Tibial artery (tissue), 4 donors: ENCODE results near the gene FCHSD1.

Experiments used
- DNase-seq, 2 donors: peaks; one replicate each; pipeline ENCODE4 v3.0.0-alpha.2; 2019
- H3K27ac ChIP-seq, 2 donors: fragments of 200-600 bp; sonication (generic) in 1 of 2; 1 replicate in 1 of 2; 2 replicates in 1 of 2; pipeline ENCODE4 v1.5.1; 2018 to 2019; ENCODE audit warnings: mild to moderate bottlenecking in 1 of 2
- H3K27me3 ChIP-seq, 2 donors: fragments of 200-600 bp; sonication (generic) in 1 of 2; one replicate each; pipeline versions ENCODE4 v1.5.1 to v1.6.0; 2016 to 2019
- H3K36me3 ChIP-seq, 3 donors: fragments of 200-600 bp; sonication (generic) in 2 of 3; one replicate each; pipeline ENCODE4 v1.5.1; 2016 to 2019; ENCODE audit warnings: mild to moderate bottlenecking in 2 of 3
- H3K4me1 ChIP-seq, 4 donors: fragments of 200-600 bp; sonication (generic) in 2 of 4; 1 replicate in 3 of 4; 2 replicates in 1 of 4; pipeline ENCODE4 v1.5.1; 2016 to 2019
- H3K4me3 ChIP-seq, 2 donors: fragments of 200-600 bp; sonication (generic) in 1 of 2; 1 replicate in 1 of 2; 2 replicates in 1 of 2; pipeline ENCODE4 v1.5.1; 2018 to 2019; ENCODE audit warnings: mild to moderate bottlenecking in 2 of 2
- H3K9me3 ChIP-seq, 3 donors: fragments of 200-600 bp; sonication (generic) in 1 of 3; one replicate each; pipeline ENCODE4 v1.5.1; 2016 to 2019
- intact Hi-C: fragments of 100-400 bp; cut with DNase I; formaldehyde crosslinking; loops from one replicate; pipeline ENCODE4 v1.15.0; 2023; ENCODE audit warnings: low total_unique reads
- TF ChIP-seq, protein P1 (sequence below), 2 experiments: fragments of 200-600 bp in 1 of 2; fragments of 450-650 bp in 1 of 2; IDR thresholded peaks; one replicate each; pipeline ENCODE4 v1.5.1; 2017 to 2019; ENCODE audit warnings: antibody characterized with exemption in 2 of 2, mild to moderate bottlenecking in 1 of 2, moderate library complexity in 1 of 2

Gene FCHSD1

GRCh38 chr5:141685591-141685990 is 34.4 kb upstream of the FCHSD1 start:
- intact Hi-C loops: no loop called here
- Histone ChIP-seq H3K36me3 (no peaks in the 10 kb centered on the region), H3K4me1 (peaks cover 0 to 21% (median 18%) of the 10 kb centered on the region in 4 donors), H3K27ac (no peak overlapping the region), H3K27me3 (peaks cover 0 to 10% of the 10 kb centered on the region in 2 donors), H3K4me3 (no peak overlapping the region), H3K9me3 (no peaks in the 10 kb centered on the region)
- TF ChIP-seq, protein P1, sequence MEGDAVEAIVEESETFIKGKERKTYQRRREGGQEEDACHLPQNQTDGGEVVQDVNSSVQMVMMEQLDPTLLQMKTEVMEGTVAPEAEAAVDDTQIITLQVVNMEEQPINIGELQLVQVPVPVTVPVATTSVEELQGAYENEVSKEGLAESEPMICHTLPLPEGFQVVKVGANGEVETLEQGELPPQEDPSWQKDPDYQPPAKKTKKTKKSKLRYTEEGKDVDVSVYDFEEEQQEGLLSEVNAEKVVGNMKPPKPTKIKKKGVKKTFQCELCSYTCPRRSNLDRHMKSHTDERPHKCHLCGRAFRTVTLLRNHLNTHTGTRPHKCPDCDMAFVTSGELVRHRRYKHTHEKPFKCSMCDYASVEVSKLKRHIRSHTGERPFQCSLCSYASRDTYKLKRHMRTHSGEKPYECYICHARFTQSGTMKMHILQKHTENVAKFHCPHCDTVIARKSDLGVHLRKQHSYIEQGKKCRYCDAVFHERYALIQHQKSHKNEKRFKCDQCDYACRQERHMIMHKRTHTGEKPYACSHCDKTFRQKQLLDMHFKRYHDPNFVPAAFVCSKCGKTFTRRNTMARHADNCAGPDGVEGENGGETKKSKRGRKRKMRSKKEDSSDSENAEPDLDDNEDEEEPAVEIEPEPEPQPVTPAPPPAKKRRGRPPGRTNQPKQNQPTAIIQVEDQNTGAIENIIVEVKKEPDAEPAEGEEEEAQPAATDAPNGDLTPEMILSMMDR (IDR thresholded peaks at IDR 0.05): no peak
- no peak for DNase-seq

DNA sequence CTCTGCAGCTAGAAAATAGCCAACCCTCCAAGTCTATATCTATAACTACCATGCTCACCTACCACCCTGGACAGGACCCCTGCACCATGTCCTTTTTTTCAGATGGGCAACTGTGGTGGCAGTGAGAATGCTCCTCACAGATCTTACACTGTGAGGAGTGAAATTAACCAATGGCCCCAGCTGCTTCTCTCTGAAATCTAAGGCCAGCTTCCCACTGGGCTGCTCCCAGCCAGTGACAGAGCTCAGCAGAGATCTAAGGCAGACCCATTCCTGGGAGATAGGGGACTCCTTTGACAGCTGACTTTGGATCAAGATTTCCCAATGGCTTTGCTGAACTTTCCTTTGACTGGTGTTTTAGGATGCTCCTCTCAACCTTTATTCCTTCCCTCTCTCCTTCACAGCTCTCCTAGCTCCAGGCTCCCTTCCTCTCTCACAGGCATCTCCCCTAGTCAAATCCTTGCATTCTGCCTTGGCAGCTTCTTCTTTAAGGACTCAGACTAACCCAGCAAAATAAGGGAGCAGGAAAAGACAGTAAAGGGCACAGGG is 32.5 kb upstream of the FCHSD1 start:
- Histone ChIP-seq H3K9me3 (no peaks in the 10 kb centered on the region), H3K27me3 (no peaks in the 10 kb centered on the region), H3K27ac (no peak overlapping the region), H3K4me3 (no peak overlapping the region), H3K36me3 (no peaks in the 10 kb centered on the region), H3K4me1 (peaks cover 0 to 31% (median 21%) of the 10 kb centered on the region in 4 donors)
- TF ChIP-seq, protein P1 (IDR thresholded peaks at IDR 0.05): no peak
- intact Hi-C loops: no loop called here
- DNase-seq: no peak

GRCh38 chr5:141681695-141682641 is 30.8 kb upstream of the FCHSD1 start, which contains the start of gene ARAP3:
TSS of gene ARAP3 (minus strand) at chr5:141682230. CDS start at chr5:141680486, 1,744 bp downstream.
- TF ChIP-seq, protein P1 (IDR thresholded peaks at IDR 0.05): no peak
- H3K27me3 ChIP-seq: no peaks in the 10 kb centered on the region
- H3K27ac ChIP-seq: peak within 1 kb of the TSS; percentile 78 to 90
- intact Hi-C loops: no loop called here
- DNase-seq: peak; percentile 79 to 93
- peak within 1 kb of the TSS; percentile 53 to 72 for H3K4me3 ChIP-seq
- peaks cover 0 to 31% (median 21%) of the 10 kb centered on the region in 4 donors for H3K4me1 ChIP-seq
- H3K36me3 ChIP-seq: no peaks in the 10 kb centered on the region
- no peaks in the 10 kb centered on the region for H3K9me3 ChIP-seq

- Histone ChIP-seq H3K36me3 (no peaks in the 10 kb centered on the region), H3K4me1 (peaks cover 0 to 31% (median 21%) of the 10 kb centered on the region in 4 donors), H3K9me3 (no peaks in the 10 kb centered on the region), H3K27me3 (no peaks in the 10 kb centered on the region), H3K27ac (peak overlapping the region; percentile 78 to 90), H3K4me3 (peak overlapping the region; percentile 53 to 72)
- TF ChIP-seq, protein P1 (IDR thresholded peaks at IDR 0.05): no peak
- intact Hi-C loops: no loop called here
- DNase-seq: no peak
Observed at GRCh38 chr5:141681295-141681694, 30.1 kb upstream of the FCHSD1 start.

DNA sequence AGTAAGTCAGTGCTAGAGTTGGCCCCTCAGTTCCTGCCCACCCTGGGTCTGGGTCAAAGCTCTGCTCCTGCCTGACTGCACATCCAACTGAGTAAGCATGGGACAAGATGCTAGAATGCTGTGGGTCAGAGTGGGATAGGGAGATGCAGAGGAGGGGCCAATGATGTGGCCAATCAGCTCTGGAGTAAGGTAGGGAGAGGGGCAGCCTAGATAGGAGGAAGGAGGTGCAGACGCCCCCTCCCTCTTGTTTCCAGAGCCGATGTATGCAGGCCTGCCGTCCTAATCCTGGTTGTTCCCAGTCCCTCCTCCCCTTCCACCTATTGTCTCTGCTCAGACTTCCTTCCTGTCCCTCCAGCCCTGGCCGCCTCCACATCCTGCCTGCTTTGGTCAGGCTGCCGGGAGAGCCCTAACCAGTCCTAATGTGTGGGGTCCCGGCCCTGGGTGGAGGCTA is 29.6 kb upstream of the FCHSD1 start:
- Histone ChIP-seq H3K27me3 (no peaks in the 10 kb centered on the region), H3K36me3 (no peaks in the 10 kb centered on the region), H3K9me3 (no peaks in the 10 kb centered on the region), H3K4me1 (peaks cover 0 to 31% (median 21%) of the 10 kb centered on the region in 4 donors), H3K4me3 (peak overlapping the region; percentile 53 to 72), H3K27ac (peak overlapping the region; percentile 78 to 90)
- DNase-seq: peak in 1 of 2 donors; percentile 47
- TF ChIP-seq, protein P1 (IDR thresholded peaks at IDR 0.05): no peak
- intact Hi-C loops: no loop called here
